T-cell (primary cell): ENCODE results near the gene PPM1N. TPM values are rescaled to one million over a fixed set of nuclear protein-coding genes. Genes with fewer than 3 reads are reported as not detected.
A peak's percentile ranks its signal among the peaks of the same experiment; 100 is the strongest.

ENCODE experiments used
- ATAC-seq, 4 experiments: fragments of 200-7000 bp in 3 of 4; fragments of 150-1000 bp in 1 of 4; cut with Tn5 transposase; replicated peaks in 1 of 4; 1 replicate in 3 of 4; 2 replicates in 1 of 4; pipeline ENCODE4 v1.10.0; 2021; ENCODE audit warnings: moderate library complexity in 3 of 4, mild to moderate bottlenecking in 2 of 4, moderate number of reproducible peaks in 1 of 4
- CTCF ChIA-PET, 2 donors: fragments of 300-600 bp; sonication (Branson Sonifier 250); formaldehyde crosslinking; loops; one replicate each; lab custom pipeline; 2022; ENCODE audit warnings: antibody characterized with exemption in 2 of 2; lab: Charles Lee
- POLR2A ChIA-PET, 2 donors: fragments of 300-600 bp; sonication (Branson Sonifier 250); formaldehyde crosslinking; loops; one replicate each; lab custom pipeline; 2022; ENCODE audit warnings: antibody characterized with exemption in 2 of 2; lab: Charles Lee
- DNase-seq, 35 experiments: peaks; one replicate each; pipeline versions ENCODE4 v3.0.0 to v3.0.0-alpha.2; 2013 to 2023
- H3K27ac ChIP-seq: one replicate; pipeline ENCODE4 v1.5.1; 2013; ENCODE audit warnings: low read length
- H3K27me3 ChIP-seq, 2 experiments: replicated peaks in 1 of 2; 1 replicate in 1 of 2; 2 replicates in 1 of 2; pipeline versions ENCODE4 v1.6.1 to v1.7.0; 2013; ENCODE audit warnings: low read length in 1 of 2, mixed read lengths in 1 of 2; ENCODE audit not compliant: control insufficient read depth in 2 of 2, insufficient read depth in 2 of 2; ENCODE audit errors: extremely low read depth in 1 of 2
- H3K36me3 ChIP-seq, 2 donors: 1 replicate in 1 of 2; 2 replicates in 1 of 2; pipeline versions ENCODE4 v1.6.1 to v1.7.0; 2013; ENCODE audit warnings: low read length in 1 of 2; ENCODE audit not compliant: control insufficient read depth in 2 of 2, insufficient read depth in 1 of 2; ENCODE audit errors: extremely low read depth in 1 of 2
- H3K4me1 ChIP-seq, 2 experiments: 1 replicate in 1 of 2; 2 replicates in 1 of 2; pipeline versions ENCODE4 v1.6.1 to v1.7.0; 2013; ENCODE audit warnings: low read length in 2 of 2, mixed read lengths in 1 of 2; ENCODE audit not compliant: insufficient read depth in 2 of 2, control insufficient read depth in 1 of 2; ENCODE audit errors: extremely low read depth in 1 of 2
- H3K4me3 ChIP-seq, 2 donors: 1 replicate in 1 of 2; 2 replicates in 1 of 2; pipeline versions ENCODE4 v1.5.1 to v1.7.0; 2013; ENCODE audit warnings: mild to moderate bottlenecking in 2 of 2, low read length in 1 of 2, moderate library complexity in 1 of 2; ENCODE audit not compliant: control insufficient read depth in 1 of 2; ENCODE audit errors: extremely low read depth in 1 of 2
- H3K9me3 ChIP-seq: 2 replicates; pipeline ENCODE4 v1.7.0; 2013
- H3K27ac Mint-ChIP-seq, 2 donors: one replicate each; pipeline ENCODE4 v1.8.0; 2020 to 2021; ENCODE audit warnings: mild to moderate bottlenecking in 2 of 2, mixed read lengths in 2 of 2
- H3K27me3 Mint-ChIP-seq, 2 donors: one replicate each; pipeline ENCODE4 v1.8.0; 2021 to 2022; ENCODE audit warnings: mixed read lengths in 2 of 2
- H3K36me3 Mint-ChIP-seq: one replicate; pipeline ENCODE4 v1.8.0; 2021; ENCODE audit warnings: mixed read lengths
- H3K4me1 Mint-ChIP-seq, 3 donors: one replicate each; pipeline ENCODE4 v1.8.0; 2020 to 2022; ENCODE audit warnings: mixed read lengths in 3 of 3, mild to moderate bottlenecking in 1 of 3
- H3K4me3 Mint-ChIP-seq, 3 donors: one replicate each; pipeline ENCODE4 v1.8.0; 2020 to 2022; ENCODE audit warnings: mild to moderate bottlenecking in 3 of 3, mixed read lengths in 3 of 3, moderate library complexity in 3 of 3
- H3K9me3 Mint-ChIP-seq, 3 donors: one replicate each; pipeline ENCODE4 v1.8.0; 2020 to 2022; ENCODE audit warnings: mixed read lengths in 3 of 3
- WGBS: methylation state at CpG from one replicate; pipeline ENCODE4 v1.1.5; 2013; ENCODE audit warnings: missing lambda C conversion rate; ENCODE audit not compliant: insufficient coverage; 5-methylcytosine and 5-hydroxymethylcytosine counted together
- total RNA-seq, 35 experiments: library from RNA in 6 of 35; stranded (reverse) in 6 of 35; fragments of 120-200 nt in 1 of 35; gene quantifications; one replicate each; pipeline versions ENCODE4 v1.2.1 to v1.2.4 and lab custom pipeline; 2013 to 2026

Gene PPM1N
- 10 to 100 TPM in 2 of 5 donors, 1 to 10 TPM in 3; 5.6 to 14.6 (median 10.0) TPM for total RNA-seq
- 4.8 TPM for total RNA-seq (2013)
- total RNA-seq (lab: John Stamatoyannopoulos, UW) = 0.85 to 14.4 (median 6.1) reads per million in 29 experiments

DNA sequence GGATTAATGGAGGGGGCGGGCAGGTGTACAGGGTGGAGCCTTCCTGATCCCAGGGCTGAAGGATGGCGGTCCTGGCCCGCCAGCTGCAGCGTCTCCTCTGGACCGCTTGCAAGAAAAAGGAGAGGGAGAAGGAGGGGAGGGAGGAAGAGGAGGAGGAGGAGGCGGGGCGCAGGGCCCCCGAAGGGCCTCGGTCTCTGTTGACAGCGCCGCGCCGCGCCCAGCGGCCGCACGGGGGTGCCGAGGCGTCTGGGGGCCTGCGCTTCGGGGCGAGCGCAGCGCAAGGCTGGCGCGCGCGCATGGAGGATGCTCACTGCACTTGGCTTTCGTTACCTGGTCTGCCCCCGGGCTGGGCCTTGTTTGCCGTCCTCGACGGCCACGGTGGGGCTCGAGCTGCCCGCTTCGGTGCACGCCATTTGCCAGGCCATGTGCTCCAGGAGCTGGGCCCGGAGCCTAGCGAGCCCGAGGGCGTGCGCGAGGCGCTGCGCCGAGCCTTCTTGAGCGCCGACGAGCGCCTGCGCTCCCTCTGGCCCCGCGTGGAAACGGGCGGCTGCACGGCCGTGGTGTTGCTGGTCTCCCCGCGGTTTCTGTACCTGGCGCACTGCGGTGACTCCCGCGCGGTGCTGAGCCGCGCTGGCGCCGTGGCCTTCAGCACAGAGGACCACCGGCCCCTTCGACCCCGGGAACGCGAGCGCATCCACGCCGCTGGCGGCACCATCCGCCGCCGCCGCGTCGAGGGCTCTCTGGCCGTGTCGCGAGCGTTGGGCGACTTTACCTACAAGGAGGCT, at the start of gene PPM1N:
Gene PPM1N, plus strand, starts transcription at position 33 of the 785 bp plus-strand sequence. Its CDS starts 30 bp downstream, at position 63.
- DNase-seq (peak in 34 of 35 experiments; percentile 41 to 83 (median 59)), ATAC-seq (peak; percentile 65 to 71 (median 70))
- H3K27ac ChIP-seq = no peak within 1 kb of the TSS
- peaks cover 5% of the 10 kb centered on the region for H3K36me3 Mint-ChIP-seq
- peak within 1 kb of the TSS; percentile 41 to 63 for H3K4me3 ChIP-seq
- 6% methylated on average over 89 of the region's 89 CpGs for WGBS
- H3K9me3 ChIP-seq = no peaks in the 10 kb centered on the region
- no peaks in the 10 kb centered on the region for H3K9me3 Mint-ChIP-seq
- POLR2A ChIA-PET = no interaction called here
- H3K27me3 Mint-ChIP-seq = peaks cover 6 to 7% of the 10 kb centered on the region in 2 donors
- CTCF ChIA-PET = interaction anchor here in 1 of 2 donors (0.6 kb wide), 2 partner anchors 18 to 159 kb away, joined by 3 read pairs; no protein-coding TSS in a partner anchor
- H3K4me1 ChIP-seq = peaks cover 14 to 40% of the 10 kb centered on the region in 2 experiments
- H3K4me1 Mint-ChIP-seq = peaks cover 30 to 42% (median 38%) of the 10 kb centered on the region in 3 donors
- peak within 1 kb of the TSS; percentile 72 to 91 (median 80) for H3K4me3 Mint-ChIP-seq
- no peaks in the 10 kb centered on the region for H3K36me3 ChIP-seq
- H3K27me3 ChIP-seq = peaks cover 12 to 18% of the 10 kb centered on the region in 2 experiments
- H3K27ac Mint-ChIP-seq = peak within 1 kb of the TSS; percentile 73 to 82

DNA sequence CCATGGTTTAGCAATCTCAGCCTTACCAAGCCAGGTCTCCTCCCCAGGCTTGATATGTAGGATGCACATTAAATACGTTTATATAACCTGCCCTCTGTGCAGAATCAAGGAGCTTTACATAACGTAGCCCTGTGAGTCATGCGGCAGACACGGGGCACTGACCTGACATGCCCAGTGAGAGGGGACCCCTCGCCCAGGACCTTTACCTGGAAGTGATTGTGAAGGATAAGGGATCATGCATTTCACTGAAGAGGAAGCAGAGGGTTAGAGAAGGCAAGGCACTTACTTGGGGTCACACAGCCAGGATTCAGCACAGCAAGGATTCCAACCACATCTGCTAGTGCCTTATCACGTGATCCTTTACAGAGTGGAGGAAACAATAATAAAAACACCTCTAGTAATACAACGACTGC, 49.4 kb upstream of the PPM1N start:
- CTCF ChIA-PET = interaction anchor here in 1 of 2 donors (0.9 to 1.9 kb wide), 2 partner anchors 20 to 30 kb away, joined by 3 to 9 read pairs; no protein-coding TSS in a partner anchor
- ATAC-seq (no peak), DNase-seq (peak in 1 of 35 experiments; percentile 40)
- Mint-ChIP-seq H3K36me3 (no peaks in the 10 kb centered on the region), H3K27ac (peak overlapping the region; percentile 82 to 84), H3K27me3 (no peaks in the 10 kb centered on the region), H3K4me1 (peaks cover 57 to 65% (median 60%) of the 10 kb centered on the region in 3 donors), H3K9me3 (no peaks in the 10 kb centered on the region), H3K4me3 (peak overlapping the region; percentile 57 to 95 (median 59))
- 56% methylated on average over 4 of the region's 7 CpGs for WGBS
- H3K9me3 ChIP-seq = no peaks in the 10 kb centered on the region
- POLR2A ChIA-PET = interaction anchor here in 1 of 2 donors (3.0 kb wide), 1 partner anchor 20 kb away, joined by 30 read pairs; the partner anchor contains the start of gene FOSB
- peaks cover 4 to 61% of the 10 kb centered on the region in 2 experiments for H3K4me1 ChIP-seq
- peak overlapping the region in 1 of 2 donors; percentile 56 for H3K4me3 ChIP-seq
- H3K36me3 ChIP-seq = no peaks in the 10 kb centered on the region
- peaks cover 0 to under 1% of the 10 kb centered on the region in 2 experiments for H3K27me3 ChIP-seq
- H3K27ac ChIP-seq = peak overlapping the region; percentile 97

DNA sequence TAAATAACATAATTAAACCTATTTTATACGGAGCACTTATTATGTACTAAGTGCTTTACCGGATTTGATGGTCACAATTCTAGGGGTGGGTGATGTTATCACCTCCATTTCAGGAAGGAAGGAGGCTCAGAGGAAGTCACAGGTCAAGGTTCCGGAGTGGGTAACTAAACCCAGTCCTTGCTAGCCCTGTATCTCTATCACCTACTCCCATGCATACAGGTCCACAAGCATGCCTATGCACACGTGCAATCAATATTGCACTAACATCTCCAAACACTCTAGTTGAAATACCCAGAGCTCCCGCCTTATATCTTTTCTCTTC, 48.3 kb upstream of the PPM1N start:
- Mint-ChIP-seq H3K36me3 (no peaks in the 10 kb centered on the region), H3K27ac (peak overlapping the region; percentile 98 to 99), H3K9me3 (no peaks in the 10 kb centered on the region), H3K4me1 (peaks cover 49 to 62% (median 50%) of the 10 kb centered on the region in 3 donors), H3K27me3 (no peaks in the 10 kb centered on the region), H3K4me3 (peak overlapping the region; percentile 93 to 95 (median 94))
- WGBS = 10% methylated on average over 2 of the region's 5 CpGs
- Histone ChIP-seq H3K36me3 (no peaks in the 10 kb centered on the region), H3K4me1 (peaks cover 4 to 51% of the 10 kb centered on the region in 2 experiments), H3K27me3 (no peaks in the 10 kb centered on the region), H3K4me3 (peak overlapping the region; percentile 56 to 76), H3K27ac (peak overlapping the region; percentile 97), H3K9me3 (no peaks in the 10 kb centered on the region)
- CTCF ChIA-PET = interaction anchor here in 1 of 2 donors (1.0 to 1.9 kb wide), 2 partner anchors 10 to 29 kb away, joined by 3 to 9 read pairs; no protein-coding TSS in a partner anchor
- peak in 3 of 4 experiments; percentile 13 to 35 (median 17) for ATAC-seq
- POLR2A ChIA-PET = interaction anchor here in 1 of 2 donors (3.0 kb wide), 1 partner anchor 19 kb away, joined by 30 read pairs; the partner anchor contains the start of gene FOSB
- peak in 5 of 35 experiments; percentile 36 to 76 (median 39) for DNase-seq

DNA sequence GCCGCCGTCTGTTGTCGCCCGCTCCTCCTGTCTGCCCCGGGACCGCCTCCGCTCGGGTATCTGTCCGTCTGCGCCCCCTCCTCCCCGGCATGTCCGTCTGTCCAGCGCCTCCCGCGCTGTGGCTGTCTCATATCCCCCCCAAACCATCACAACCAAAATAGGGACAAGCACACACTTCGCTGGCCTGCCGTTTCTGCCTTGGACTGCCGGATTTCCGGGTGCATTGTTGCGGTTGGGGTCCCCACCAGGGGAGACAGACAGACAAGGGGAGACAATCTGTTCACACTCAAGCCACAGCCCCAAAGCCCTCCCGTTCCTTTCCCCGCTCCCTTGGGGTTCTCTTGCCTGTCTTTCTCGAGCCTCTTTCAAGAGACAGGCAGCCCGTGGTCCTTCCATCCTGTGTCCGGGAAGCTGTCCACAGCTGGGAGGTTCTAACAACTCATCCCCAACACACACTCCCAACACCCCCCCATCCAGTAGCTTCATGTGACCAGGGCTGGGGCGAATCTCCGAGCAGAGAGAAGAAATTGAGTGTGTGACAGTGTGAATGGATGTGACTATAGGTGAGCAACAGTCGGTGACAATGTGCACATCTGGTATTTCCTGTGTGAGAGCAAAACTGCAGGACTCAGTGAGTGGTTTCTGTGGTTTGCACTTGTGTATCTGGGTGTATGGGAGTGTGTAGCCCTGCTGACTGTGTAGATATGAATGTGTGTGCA, 47.0 kb upstream of the PPM1N start:
- no peaks in the 10 kb centered on the region for H3K9me3 ChIP-seq
- DNase-seq = peak in 32 of 35 experiments; percentile 29 to 86 (median 52)
- Mint-ChIP-seq H3K36me3 (no peaks in the 10 kb centered on the region), H3K4me1 (peaks cover 53 to 63% (median 53%) of the 10 kb centered on the region in 3 donors), H3K27ac (peak overlapping the region; percentile 95 to 97), H3K9me3 (no peaks in the 10 kb centered on the region), H3K4me3 (peak overlapping the region; percentile 81 to 95 (median 82)), H3K27me3 (no peaks in the 10 kb centered on the region)
- ChIA-PET POLR2A (interaction anchor here (1.3 to 4.2 kb wide), 2 partner anchors 16 to 17 kb away, joined by 3 to 59 read pairs; partner anchors contain the start of gene FOSB (in 1 of the 2)), CTCF (interaction anchor here in 1 of 2 donors (1.2 kb wide), 1 partner anchor 16 kb away, joined by 4 read pairs; no protein-coding TSS in a partner anchor)
- H3K27me3 ChIP-seq = peaks cover 0 to 4% of the 10 kb centered on the region in 2 experiments
- ATAC-seq = peak; percentile 38 to 52 (median 41)
- 0% methylated on average over 26 of the region's 28 CpGs for WGBS
- H3K36me3 ChIP-seq = no peaks in the 10 kb centered on the region
- peak overlapping the region; percentile 99 for H3K27ac ChIP-seq
- H3K4me3 ChIP-seq = peak overlapping the region; percentile 69 to 81
- H3K4me1 ChIP-seq = peaks cover 8 to 58% of the 10 kb centered on the region in 2 experiments

- 57% methylated on average over 5 of the region's 12 CpGs for WGBS
- H3K4me3 ChIP-seq = no peak overlapping the region
- no peaks in the 10 kb centered on the region for H3K36me3 Mint-ChIP-seq
- peak overlapping the region; percentile 81 to 95 (median 82) for H3K4me3 Mint-ChIP-seq
- DNase-seq = no peak
- ATAC-seq = no peak
- peak overlapping the region; percentile 99 for H3K27ac ChIP-seq
- ChIA-PET CTCF (interaction anchor here in 1 of 2 donors (1.2 kb wide), 1 partner anchor 15 kb away, joined by 4 read pairs; no protein-coding TSS in a partner anchor), POLR2A (interaction anchor here (1.3 to 4.2 kb wide), 2 partner anchors 15 to 16 kb away, joined by 3 to 59 read pairs; partner anchors contain the start of gene FOSB (in 1 of the 2))
- H3K4me1 ChIP-seq = peaks cover 10 to 61% of the 10 kb centered on the region in 2 experiments
- H3K36me3 ChIP-seq = no peaks in the 10 kb centered on the region
- peak overlapping the region; percentile 95 to 97 for H3K27ac Mint-ChIP-seq
- H3K27me3 ChIP-seq = peaks cover 0 to 4% of the 10 kb centered on the region in 2 experiments
- peaks cover 53 to 64% (median 57%) of the 10 kb centered on the region in 3 donors for H3K4me1 Mint-ChIP-seq
- H3K27me3 Mint-ChIP-seq = no peaks in the 10 kb centered on the region
- no peaks in the 10 kb centered on the region for H3K9me3 ChIP-seq
- no peaks in the 10 kb centered on the region for H3K9me3 Mint-ChIP-seq
These were observed 46.3 kb upstream of the PPM1N start for GRCh38 chr19:45451850-45452387.
